Right hindlimb (tissue), 1 donor: ENCODE results near the gene JRKL.

ENCODE experiments used
- DNase-seq: peaks from one replicate; pipeline ENCODE4 v3.0.0-alpha.2; 2018

Gene JRKL

GRCh38 chr11:96389720-96390487 is at the start of gene JRKL, which contains the start of gene CCDC82:
Gene JRKL, plus strand, starts transcription at chr11:96390013. Its CDS starts 637 bp downstream, at chr11:96390650.
Gene CCDC82, minus strand, starts transcription at chr11:96389912. Its CDS starts 5,165 bp downstream, at chr11:96384747.
- peak; percentile 99 for DNase-seq

- no peak for DNase-seq
Measured at GRCh38 chr11:96340555-96340885, 49.3 kb upstream of the JRKL start.

GRCh38 chr11:96341211-96342013 is 48.4 kb upstream of the JRKL start:
- peak; percentile 59 for DNase-seq

- no peak for DNase-seq
Measured at GRCh38 chr11:96342014-96342960, 47.5 kb upstream of the JRKL start.

GRCh38 chr11:96342961-96343711 is 46.7 kb upstream of the JRKL start, which contains the start of gene MAML2:
Gene MAML2, minus strand, starts transcription at chr11:96343195. Its CDS starts 1,300 bp downstream, at chr11:96341895.
- peak; percentile 96 for DNase-seq

GRCh38 chr11:96356848-96357247 is 33.0 kb upstream of the JRKL start:
- DNase-seq: no peak

GRCh38 chr11:96357794-96358193 is 32.0 kb upstream of the JRKL start:
- no peak for DNase-seq

GRCh38 chr11:96358321-96358720 is 31.5 kb upstream of the JRKL start:
- DNase-seq: no peak

- DNase-seq: no peak
Measured at GRCh38 chr11:96361778-96362177, 28.0 kb upstream of the JRKL start.

- no peak for DNase-seq
Measured at GRCh38 chr11:96365493-96365892, 24.3 kb upstream of the JRKL start.

- DNase-seq: no peak
Measured at GRCh38 chr11:96366024-96366423, 23.8 kb upstream of the JRKL start.

GRCh38 chr11:96367342-96367741 is 22.5 kb upstream of the JRKL start:
- DNase-seq: no peak

GRCh38 chr11:96373826-96374225 is 16.0 kb upstream of the JRKL start:
- DNase-seq: no peak

GRCh38 chr11:96376796-96377195 is 13.0 kb upstream of the JRKL start:
- DNase-seq: no peak

- no peak for DNase-seq
Measured at GRCh38 chr11:96384156-96384555, 5.7 kb upstream of the JRKL start.

- DNase-seq: no peak
Measured at GRCh38 chr11:96385187-96385586, 4.6 kb upstream of the JRKL start.

GRCh38 chr11:96388891-96389719 is 708 bp upstream of the JRKL start:
- no peak for DNase-seq

GRCh38 chr11:96390488-96390792 is 627 bp downstream of the JRKL start:
- no peak for DNase-seq

GRCh38 chr11:96391698-96392307 is 2.0 kb downstream of the JRKL start:
- no peak for DNase-seq

- peak; percentile 10 for DNase-seq
Measured at GRCh38 chr11:96393753-96394348, 4.0 kb downstream of the JRKL start.
